Activated CD4-positive, alpha-beta T cell treated with anti-CD3 and anti-CD28 coated beads, Interleukin-2, Interleukin-6, amounts not matched to agents 100 ng/mL and 50 ng/mL, durations not matched to agents 16 hours and 8 hours (primary cell): ENCODE measurements around the gene B3GALT4.
A peak's percentile ranks its signal among the peaks of the same experiment; 100 is the strongest.

Experiments used
- DNase-seq: peaks from one replicate; pipeline ENCODE4 v3.0.0-alpha.2; 2020

The B3GALT4 gene

GRCh38 chr6:33292996-33293682, 16.2 kb downstream of the B3GALT4 start:
- DNase-seq, result no peak

DNA sequence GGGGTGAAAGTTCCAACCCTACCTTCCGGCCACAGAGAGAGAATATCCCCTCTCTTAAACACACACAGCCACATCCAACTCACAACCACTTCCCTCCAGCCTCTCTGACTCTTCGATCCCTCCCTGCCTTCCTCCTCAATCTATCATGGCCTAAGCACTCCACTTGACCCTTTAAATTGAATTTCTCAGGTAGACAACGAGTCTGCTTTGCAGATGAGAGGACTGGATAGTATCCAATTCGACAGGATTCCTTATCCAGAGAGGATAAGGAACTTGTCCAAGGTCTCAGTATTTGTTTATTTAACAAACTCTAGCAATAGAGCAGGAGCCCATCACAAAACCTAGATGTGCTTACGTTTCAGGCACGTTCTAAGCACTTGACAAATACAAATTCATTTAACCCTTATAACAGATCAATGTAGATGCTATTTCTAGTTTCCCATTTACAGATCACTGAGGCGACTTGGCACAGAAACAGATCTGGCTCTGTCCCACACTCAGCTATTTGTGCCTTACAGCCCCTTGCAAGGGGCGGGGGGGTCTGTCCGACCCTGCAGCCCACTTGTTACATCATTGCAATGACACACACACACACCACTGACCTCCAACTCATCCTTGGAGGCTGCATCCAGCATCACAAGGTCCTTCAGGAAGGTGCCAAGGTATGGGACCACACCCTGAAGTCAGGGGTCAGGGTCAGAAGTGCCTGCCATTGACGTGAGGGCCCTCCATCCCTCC, 17.3 kb downstream of the B3GALT4 start:
- no peak for DNase-seq

- no peak for DNase-seq
Measured at GRCh38 chr6:33295621-33296369, 18.9 kb downstream of the B3GALT4 start.

DNA sequence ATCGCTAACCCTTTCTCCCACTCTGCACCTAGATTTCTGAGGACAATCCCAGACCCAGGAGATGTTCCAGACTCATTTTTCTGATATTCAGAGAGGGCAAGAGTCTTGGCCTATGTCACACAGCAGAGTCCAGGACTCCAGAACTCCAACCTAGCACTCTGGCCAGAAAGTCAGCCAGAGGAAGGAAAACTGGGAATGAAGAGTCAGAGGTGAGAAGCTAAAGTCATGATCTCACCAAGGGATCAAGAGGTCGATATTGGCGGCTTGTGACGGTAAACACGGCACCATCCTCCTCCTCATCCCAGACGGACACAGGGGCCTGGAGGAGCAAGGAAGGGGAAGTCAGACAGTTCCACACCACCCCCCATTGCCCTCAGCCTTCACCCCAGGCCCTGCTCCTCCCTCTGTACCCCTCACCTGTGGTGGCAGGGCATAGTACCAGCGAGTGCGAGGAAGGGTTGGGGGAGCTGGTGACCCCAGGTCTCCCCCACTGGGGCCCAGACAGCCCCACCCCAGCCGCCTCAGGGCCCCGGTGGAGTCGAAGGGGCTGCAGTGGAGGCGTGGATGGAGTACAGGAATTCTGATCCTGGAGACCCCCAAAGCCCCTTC, 20.0 kb downstream of the B3GALT4 start:
- no peak for DNase-seq

DNA sequence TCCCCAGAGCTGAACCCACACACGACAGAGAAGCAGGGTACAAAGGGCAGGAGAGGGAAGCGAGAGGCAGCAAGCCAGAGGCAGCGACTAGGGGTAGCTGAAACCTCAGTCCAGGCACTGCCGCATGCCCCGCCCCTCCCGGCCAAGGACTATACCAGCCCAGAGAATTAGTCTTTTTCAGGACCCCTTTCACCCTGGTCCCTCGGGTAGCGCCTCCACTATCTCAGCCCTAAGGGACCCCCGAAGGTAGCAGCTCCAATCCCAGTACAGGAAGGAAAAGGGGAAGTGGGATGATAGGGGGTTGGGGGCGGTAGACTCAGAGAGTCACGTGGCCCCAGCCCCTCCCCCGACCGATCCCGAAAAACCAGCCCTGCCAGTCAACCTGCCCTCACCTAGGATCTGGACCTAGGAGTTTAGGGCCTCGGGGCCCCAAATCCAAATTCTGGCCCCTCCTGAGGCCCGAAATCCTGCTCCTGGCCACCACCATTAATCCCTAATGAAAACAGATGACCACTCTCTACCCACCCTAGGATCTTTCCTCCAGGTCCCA, 20.6 kb downstream of the B3GALT4 start:
- no peak for DNase-seq

GRCh38 chr6:33297956-33298772, 21.2 kb downstream of the B3GALT4 start:
- peak; percentile 75 for DNase-seq

DNA sequence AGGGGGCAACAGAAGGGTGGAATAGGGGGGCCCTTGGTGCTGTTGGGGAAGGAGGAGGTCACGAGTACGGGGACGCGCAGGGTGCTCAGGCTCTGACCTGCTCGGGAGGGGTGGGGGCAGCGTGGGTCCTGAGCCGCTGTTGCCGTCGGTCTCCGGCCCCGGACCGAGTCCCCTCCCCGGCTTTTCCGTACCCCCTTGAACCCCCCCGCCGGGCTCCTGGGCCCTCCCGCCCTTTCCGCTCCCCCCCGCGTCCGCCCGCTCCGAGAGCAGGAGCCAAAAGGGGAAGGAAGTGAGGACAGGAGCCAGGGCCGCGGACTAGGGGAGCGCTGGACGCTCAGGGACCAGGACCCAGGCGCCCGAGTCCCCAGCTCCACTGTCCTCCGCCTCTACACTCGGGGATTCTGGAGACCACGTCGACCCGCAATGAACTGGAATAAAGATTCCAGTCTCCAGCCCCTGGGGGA, 21.9 kb downstream of the B3GALT4 start, which contains the start of gene RGL2:
Gene RGL2, minus strand, starts transcription at position 170 of the 464 bp plus-strand sequence. CDS start 332 bp downstream, outside the sequence.
- DNase-seq, result peak; percentile 66

DNA sequence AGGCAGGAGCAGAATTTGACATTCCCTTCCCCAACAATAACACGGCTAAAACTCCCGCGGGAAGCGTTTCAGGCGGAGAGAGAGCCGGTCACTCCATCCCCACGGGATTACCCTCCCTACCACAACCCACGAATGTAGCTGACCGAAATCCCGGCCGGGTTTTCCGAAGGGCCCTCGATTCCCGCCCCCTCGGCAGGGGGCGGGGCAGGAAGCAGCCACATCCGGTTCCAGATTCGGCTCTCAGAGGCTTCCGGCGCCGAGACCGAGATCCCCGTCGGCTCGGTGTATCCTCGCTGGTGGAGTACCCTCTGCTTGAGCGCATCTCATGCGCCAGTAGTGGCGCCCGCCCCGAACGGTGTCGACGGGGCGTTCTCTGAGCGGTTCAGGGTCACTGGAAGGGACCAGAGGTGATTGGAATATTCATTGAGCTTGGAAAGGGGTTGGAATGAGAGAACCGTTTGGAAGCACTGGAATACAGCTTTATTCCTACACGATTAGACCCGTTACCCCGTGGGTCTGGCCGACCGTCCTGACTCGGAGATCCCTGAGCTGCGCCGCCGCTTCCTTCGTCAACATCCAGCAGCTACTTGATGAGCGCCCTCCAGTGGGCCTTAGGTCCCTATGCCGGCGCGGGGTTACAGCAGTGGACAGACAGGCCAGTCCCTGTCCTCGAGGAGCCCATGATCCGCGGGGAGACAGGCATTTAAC, 22.5 kb downstream of the B3GALT4 start:
- peak; percentile 96 for DNase-seq

GRCh38 chr6:33301877-33302276, 25.0 kb downstream of the B3GALT4 start:
- no peak for DNase-seq

DNA sequence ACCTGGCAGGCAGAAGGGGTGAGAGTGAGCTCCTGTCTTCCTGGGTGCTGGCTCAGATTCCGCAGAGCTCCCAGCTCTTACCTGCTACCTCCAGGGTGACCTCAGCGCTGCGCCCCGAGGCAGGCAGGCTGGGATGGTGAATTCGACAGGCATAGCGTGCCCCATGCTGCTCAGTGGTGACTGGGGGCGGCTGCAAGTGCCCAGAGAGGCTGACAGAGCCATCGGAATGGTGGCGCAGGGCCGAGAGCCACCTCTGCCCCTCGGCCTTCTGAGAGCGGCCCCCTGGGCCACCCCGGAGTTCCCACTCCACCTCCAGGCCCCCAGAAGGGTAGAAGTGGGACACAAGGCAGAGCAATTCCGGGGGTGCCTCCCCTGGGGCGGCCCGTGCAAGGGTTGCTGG, 27.3 kb downstream of the B3GALT4 start:
- DNase-seq, result no peak

DNA sequence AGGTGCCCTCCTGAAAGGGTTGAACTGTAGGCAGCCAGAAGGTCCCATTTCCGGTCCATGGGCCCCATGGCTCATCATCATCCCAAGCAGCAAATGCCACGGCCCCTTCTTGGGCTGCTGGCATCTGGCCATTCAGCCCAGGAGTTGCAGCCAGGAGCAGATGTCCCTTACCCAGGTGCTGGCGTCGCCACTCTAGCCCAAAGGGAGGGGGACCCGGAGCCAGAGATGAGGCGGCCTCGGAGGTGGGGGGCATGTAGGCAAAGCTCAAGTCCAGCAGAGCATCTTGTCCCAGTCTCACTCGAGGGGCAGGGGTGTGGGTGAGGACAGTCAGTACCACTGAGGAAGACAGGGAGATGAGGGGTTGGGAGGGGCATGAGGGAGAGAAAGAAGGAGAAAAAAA, 28.1 kb downstream of the B3GALT4 start:
- no peak for DNase-seq

- no peak for DNase-seq
Measured at GRCh38 chr6:33306356-33306755, 29.4 kb downstream of the B3GALT4 start.

DNA sequence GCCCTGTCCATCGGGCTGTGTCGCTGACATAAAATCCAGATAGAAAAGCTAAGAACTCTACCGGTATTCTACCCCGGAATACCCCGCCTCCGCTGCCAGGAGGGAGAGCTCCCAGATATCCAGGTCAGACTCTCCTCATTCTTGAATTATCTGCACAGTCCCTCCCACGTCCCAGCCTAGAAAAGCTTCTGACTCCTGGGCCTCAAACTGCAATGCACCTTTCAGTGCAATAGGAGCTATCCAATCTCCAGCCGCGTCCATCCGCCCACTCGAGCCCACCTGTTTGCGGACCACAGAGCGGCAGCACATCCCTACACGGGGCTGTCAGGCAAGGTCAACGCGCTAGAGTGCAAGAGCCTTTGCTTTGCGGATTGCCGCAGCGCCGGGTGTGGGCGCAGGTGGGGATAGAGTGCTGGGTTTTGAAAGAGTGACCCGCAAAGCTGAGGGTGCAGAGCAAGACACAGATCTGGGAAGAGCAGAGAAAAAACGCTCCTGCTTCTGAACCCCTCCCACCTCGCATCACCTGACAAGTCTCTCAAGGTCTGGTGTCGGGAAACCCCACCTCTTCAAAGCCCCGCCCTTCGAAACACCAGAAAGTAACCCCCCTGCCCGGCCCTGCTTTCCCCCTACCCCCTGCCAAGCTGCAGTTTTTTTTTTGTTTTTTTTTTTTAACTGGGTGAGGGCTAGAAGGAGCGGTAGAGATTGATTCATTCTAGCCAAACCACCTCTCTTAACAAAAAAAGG, 35.6 kb downstream of the B3GALT4 start:
- peak; percentile 86 for DNase-seq

- DNase-seq, result peak; percentile 36
Measured at GRCh38 chr6:33313105-33313708, 36.3 kb downstream of the B3GALT4 start.

DNA sequence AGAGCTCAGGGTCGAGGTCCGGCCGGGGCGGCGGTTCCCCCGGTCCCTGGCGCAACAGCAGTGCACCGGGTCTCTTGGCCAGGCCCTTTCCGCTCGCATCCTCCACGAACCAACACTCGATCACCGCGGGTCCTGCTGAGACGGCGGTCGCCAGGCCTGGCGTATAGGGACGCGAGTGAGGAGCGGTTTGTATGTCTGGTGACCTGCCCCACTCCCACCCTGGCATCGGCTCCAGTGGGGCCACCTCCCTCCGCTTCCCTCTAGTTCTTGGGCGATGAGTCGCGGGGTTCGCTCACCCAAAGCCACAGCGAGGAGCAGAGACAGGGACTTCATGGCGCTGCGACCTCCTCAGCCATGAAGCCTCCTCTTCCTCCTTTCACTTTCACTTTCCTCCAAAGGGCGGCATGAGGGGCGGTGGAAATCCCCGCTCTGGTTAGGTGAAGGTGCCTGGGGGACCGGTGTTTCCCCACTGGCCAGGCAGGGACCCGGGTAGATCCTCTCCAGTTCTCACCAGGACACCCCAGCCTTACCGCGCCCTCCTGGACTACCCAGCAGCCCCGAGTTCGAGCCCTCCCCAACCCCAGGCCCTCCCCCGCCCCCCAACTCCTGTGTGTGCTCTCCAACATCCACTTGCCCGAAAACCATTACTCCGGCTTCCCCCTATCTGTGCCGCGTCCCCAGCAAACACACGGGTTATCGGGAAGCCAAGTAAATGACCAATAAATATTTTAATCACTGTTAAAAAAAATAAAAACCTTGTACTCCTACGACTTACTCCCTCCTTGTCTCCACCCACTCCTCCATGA, 37.0 kb downstream of the B3GALT4 start, which contains the start of gene TAPBP:
Gene TAPBP, minus strand, starts transcription at position 370 of the 806 bp plus-strand sequence. Its CDS starts 37 bp downstream, at position 333.
- DNase-seq, result peak; percentile 92

GRCh38 chr6:33314515-33314942, 37.6 kb downstream of the B3GALT4 start:
- peak; percentile 71 for DNase-seq

DNA sequence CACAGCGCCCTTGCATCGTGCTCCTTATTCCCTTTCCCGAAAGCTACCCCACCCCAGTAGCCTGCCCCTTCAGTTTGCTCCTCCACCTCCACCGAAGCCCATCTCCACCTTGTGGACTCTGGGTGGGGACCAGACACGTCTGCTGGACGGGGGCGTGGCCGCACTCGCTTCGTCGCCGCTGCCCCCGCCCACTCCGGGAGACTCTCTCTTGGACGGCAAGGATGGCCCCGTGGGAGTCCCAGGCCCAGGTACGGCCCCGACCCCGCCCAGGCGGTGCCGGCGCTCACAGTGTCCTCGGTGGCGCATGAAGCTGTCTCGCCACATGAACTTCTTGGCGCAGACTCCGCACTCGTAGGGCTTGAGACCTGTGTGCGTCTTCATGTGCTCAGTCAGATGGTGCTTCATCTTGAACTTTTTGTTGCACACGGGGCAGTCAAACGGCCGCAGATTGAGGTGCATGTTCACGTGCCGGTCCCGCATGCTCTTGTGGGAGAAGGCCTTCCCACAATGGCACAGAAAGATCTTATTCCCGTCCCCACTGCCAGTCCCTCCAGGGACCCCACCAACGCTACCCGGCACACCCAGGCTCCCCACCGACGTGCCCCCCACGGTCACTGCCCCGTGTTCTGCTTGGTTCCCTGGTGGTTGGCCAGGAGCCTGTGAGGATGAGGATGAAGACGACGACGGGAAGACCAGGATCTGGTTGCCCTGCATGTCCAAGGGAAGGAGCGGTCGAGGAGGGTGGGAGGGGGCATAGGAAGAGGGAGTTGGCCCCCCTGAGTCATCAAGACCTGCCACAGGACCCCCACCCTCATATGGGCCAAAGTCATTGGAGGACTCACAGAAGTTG, 38.2 kb downstream of the B3GALT4 start:
- no peak for DNase-seq
